Coronary artery (tissue), 2 donors: ENCODE results near the gene SLC19A1.

ENCODE experiments used
- DNase-seq: peaks from one replicate; pipeline ENCODE4 v3.0.0-alpha.2; 2017; ENCODE audit warnings: low spot score
- H3K27ac ChIP-seq, 2 donors: fragments of 200-600 bp; sonication (generic); one replicate each; pipeline ENCODE4 v1.5.1; 2016 to 2019
- H3K4me3 ChIP-seq: fragments of 200-600 bp; sonication (generic); 2 replicates; pipeline ENCODE4 v1.5.1; 2016; ENCODE audit warnings: mild to moderate bottlenecking, moderate library complexity
- TF ChIP-seq, protein P1 (sequence below): fragments of 200-600 bp; sonication (generic); IDR thresholded peaks from one replicate; pipeline ENCODE4 v1.5.1; 2019; ENCODE audit warnings: antibody characterized with exemption

SLC19A1 gene

DNA sequence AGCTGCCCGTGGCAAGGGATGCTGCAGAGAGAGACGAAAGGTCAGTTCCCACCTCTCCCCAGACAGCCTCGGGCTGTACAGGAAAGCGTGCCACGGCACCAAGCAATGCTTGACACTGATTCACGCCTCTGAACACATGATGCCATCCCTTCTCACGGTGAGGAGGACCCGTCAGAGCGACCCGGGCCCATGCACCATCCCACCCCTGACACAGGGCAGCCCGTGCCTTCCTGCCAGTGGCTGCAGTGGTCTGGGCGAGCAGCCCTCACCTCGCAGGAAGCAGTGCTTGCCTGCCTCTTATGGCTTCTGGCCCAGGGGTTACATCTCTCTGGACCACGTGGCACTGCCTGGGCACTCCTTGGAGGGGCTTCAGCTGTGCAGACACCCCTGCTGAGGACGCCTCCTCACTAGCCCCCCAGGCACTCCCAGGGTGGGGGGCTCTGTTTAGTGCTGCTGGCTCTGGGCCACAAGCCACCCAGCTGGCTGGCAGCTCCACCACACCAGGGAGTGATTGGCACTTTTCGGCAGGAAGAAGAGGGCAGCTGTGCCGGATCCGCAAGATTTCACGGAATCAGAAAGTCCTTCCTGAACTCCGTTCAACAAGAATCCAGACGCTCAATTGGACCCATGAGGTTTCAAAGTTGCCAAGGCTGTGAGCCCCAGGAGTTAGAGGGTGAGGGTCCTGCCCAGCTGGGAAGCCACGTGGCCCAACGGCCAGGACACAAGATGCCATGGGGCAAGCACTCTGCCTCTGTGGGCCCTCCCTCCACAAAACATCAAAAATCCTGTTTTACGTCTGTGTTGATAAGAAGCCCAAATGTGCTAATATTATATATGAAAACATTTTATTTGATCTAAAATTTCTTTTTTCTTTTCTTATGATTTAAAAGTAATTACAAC lies 34.8 kb upstream of the SLC19A1 start:
- TF ChIP-seq, protein P1, sequence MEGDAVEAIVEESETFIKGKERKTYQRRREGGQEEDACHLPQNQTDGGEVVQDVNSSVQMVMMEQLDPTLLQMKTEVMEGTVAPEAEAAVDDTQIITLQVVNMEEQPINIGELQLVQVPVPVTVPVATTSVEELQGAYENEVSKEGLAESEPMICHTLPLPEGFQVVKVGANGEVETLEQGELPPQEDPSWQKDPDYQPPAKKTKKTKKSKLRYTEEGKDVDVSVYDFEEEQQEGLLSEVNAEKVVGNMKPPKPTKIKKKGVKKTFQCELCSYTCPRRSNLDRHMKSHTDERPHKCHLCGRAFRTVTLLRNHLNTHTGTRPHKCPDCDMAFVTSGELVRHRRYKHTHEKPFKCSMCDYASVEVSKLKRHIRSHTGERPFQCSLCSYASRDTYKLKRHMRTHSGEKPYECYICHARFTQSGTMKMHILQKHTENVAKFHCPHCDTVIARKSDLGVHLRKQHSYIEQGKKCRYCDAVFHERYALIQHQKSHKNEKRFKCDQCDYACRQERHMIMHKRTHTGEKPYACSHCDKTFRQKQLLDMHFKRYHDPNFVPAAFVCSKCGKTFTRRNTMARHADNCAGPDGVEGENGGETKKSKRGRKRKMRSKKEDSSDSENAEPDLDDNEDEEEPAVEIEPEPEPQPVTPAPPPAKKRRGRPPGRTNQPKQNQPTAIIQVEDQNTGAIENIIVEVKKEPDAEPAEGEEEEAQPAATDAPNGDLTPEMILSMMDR = no peak
- DNase-seq = peak; percentile 49
- Histone ChIP-seq H3K27ac (no peak overlapping the region), H3K4me3 (no peak overlapping the region)

DNA sequence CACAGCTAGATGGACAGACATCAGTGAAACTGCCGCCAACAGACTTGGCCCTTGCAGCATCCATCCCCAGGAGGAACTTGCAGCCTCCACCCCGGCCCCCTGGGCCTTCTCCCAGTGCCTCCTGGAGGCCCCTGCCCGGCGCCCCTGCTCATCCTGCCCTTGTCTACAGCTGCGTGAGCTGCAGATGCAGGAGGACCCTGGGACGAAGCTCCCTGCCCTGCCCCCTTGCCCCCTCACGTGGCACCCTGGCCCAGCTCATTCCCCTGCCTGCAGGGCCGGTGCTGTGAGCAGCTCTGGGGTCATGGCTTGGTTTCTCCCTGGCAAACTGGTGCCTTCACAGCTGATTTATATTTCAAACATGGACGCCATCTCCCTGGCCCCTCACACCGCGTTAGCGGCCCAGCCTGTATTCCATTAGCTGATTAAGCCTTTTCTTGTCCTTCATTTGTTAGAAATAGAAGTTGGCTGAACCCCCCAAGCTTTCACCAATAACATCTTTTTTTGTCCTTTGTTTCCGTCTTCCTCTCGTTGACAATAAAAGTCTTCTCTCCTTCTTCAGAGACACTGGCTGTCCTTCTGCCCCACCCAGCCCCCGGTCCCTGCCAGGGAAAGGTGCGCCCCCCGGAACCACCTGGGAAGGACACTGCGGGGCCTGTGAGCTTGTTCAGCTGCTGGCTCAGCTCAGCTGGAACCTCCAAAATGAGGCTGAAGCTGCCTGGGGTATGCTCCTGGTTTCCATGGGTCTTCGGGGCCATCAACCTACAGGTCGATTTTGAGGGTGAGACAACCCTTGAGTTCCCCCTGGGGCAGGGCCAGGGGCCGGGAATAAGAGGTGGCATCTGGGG lies 34.0 kb upstream of the SLC19A1 start:
- no peak overlapping the region for H3K27ac ChIP-seq
- no peak overlapping the region for H3K4me3 ChIP-seq
- TF ChIP-seq, protein P1 = no peak
- DNase-seq = peak; percentile 61

DNA sequence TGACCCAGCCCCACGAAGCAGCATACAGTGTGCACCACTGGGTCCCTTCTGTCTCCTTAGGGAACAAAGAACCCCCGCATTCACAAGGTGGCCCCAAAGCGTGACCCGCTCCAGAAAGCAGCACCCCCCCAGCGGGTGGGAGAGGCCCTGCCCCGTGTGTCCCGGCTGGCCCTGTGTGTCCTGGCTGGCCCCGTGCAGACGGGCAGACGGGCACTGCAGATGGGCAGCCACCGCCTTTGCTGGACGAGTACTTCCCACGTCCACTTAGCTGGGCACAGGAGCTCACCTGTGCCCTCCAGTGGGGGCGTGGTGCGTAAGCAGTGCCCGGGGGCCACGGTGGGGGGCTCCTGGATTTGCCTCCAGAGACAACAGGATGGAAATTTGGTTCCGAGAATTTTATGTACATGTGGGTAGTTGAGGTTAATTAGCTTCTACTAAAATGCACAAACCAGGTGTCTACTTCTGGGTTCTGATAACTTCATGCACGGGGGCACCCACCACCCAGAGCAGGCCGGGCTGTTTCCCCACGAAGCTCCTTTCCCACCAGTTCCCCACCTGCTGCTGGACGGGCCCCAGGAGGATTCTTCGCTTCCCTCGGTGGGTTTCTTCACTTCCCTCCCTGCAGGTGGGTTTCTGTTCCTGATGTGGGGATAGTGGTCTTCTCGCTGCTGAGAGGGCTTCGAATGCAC lies 33.2 kb upstream of the SLC19A1 start:
- peak; percentile 68 for DNase-seq
- H3K4me3 ChIP-seq = no peak overlapping the region
- no peak overlapping the region for H3K27ac ChIP-seq
- TF ChIP-seq, protein P1 = no peak

DNA sequence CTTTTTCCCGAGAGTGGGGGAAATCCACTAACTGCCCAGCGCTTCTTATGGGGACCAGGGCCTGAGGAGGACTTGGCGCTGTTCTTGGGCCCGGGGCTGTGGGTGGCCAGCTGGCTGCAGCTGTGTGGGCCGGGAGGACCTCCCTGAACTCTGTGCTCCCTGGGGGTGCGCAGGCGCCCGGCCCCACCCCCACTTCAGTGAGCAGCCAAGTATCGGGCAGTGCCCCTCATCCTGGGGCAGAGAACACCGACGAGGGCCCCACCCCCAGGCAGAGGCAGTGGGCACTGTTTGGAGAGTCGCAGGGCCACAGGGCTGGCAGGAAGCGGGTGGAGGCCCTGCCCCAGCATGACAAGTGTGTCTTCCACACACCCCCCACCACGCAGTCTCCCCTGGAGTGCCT lies 32.5 kb upstream of the SLC19A1 start:
- peak; percentile 59 for DNase-seq
- Histone ChIP-seq H3K4me3 (no peak overlapping the region), H3K27ac (no peak overlapping the region)
- TF ChIP-seq, protein P1 = no peak

DNA sequence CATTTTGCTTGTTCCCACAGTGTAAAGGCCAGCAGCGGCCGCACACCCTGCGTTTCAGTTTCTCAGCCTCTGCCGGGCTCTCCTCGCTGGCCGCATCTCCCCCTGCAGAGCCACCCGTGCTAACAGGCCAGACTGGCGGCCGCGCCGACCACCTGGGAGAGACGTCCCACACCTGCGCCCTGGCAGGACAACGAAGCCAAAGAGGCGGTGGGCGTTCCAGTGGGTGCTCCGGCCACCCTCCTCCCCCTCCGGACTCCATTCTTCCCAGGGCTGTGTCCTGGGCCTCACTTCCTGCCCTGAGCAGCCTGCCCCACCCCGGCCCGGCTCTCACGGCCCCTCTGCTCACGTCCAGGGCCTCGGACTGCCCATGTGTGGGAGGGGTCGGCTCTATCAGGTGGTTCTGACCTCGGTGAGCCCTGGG lies 31.9 kb upstream of the SLC19A1 start:
- TF ChIP-seq, protein P1 = no peak
- H3K27ac ChIP-seq = no peak overlapping the region
- peak; percentile 71 for DNase-seq
- H3K4me3 ChIP-seq = no peak overlapping the region

DNA sequence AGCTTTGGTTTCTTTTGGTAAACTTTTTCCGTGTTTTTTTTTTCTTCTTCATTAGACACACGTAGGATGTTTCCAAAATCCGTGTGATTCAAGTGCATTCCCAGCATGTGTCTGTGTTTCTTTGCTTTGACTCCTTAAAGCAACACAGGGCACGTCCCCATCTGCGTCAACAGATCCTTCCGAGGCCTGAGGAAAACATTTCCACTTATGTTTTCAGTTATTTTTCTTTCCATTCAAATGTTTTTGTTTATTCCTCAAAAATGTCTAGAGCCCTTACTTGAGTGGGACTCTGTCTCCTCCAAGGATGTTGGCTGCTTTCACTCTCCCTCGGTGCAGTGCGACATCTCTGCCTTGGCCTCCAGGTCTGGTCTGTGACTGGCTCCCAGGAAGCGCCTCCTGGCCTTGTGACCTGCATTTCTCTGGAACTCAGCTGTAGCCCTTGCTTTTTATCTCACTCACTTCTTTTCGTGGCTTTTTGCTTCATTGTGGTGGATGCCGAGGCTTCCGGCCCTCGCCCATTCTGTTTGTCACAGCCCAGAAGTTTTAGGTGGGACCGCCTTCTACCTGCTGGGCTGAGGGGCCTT lies 31.3 kb upstream of the SLC19A1 start:
- Histone ChIP-seq H3K27ac (no peak overlapping the region), H3K4me3 (no peak overlapping the region)
- DNase-seq = peak; percentile 59
- TF ChIP-seq, protein P1 = no peak
